Mucosa of rectum (tissue), 2 donors: ENCODE measurements around the gene CDH13.
A peak's percentile ranks its signal among the peaks of the same experiment; 100 is the strongest.

Experiments
- H3K27ac ChIP-seq, 2 donors: one replicate each; pipeline ENCODE4 v1.7.0; 2013; ENCODE audit warnings: inconsistent platforms in 2 of 2, low read depth in 2 of 2, low read length in 2 of 2
- H3K27me3 ChIP-seq, 2 donors: one replicate each; pipeline ENCODE4 v1.7.0; 2013; ENCODE audit warnings: low read length in 2 of 2; ENCODE audit not compliant: control insufficient read depth in 2 of 2, insufficient read depth in 2 of 2
- H3K36me3 ChIP-seq, 2 donors: one replicate each; pipeline ENCODE4 v1.7.0; 2013; ENCODE audit warnings: low read length in 2 of 2; ENCODE audit not compliant: control insufficient read depth in 2 of 2, insufficient read depth in 2 of 2
- H3K4me1 ChIP-seq, 2 donors: one replicate each; pipeline ENCODE4 v1.7.0; 2013; ENCODE audit warnings: low read length in 2 of 2, mild to moderate bottlenecking in 1 of 2; ENCODE audit not compliant: control insufficient read depth in 2 of 2, insufficient read depth in 2 of 2
- H3K4me3 ChIP-seq, 2 donors: one replicate each; pipeline ENCODE4 v1.7.0; 2013; ENCODE audit warnings: low read length in 2 of 2
- H3K9ac ChIP-seq, 2 donors: one replicate each; pipeline ENCODE4 v1.7.0; 2013; ENCODE audit warnings: low read length in 2 of 2, low read depth in 1 of 2, mild to moderate bottlenecking in 1 of 2
- H3K9me3 ChIP-seq, 2 donors: one replicate each; pipeline ENCODE4 v1.7.0; 2013; ENCODE audit warnings: low read length in 2 of 2; ENCODE audit not compliant: control insufficient read depth in 2 of 2
- donor health status: healthy.
- donor health status: Normal muscosa, but diverticular disease.

The CDH13 gene

DNA sequence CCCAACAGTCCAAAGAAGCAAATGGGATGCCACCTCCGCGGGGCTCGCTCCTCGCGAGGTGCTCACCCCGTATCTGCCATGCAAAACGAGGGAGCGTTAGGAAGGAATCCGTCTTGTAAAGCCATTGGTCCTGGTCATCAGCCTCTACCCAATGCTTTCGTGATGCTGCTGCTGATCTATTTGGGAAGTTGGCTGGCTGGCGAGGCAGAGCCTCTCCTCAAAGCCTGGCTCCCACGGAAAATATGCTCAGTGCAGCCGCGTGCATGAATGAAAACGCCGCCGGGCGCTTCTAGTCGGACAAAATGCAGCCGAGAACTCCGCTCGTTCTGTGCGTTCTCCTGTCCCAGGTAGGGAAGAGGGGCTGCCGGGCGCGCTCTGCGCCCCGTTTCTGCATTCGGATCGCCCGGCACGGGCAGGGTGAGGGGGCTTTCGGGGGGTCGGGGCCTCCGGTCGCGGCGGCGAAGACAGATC is at the start of gene CDH13:
CDH13 (plus strand) TSS at position 179 of the 471 bp plus-strand sequence.
- peaks cover 26 to 35% of the 10 kb centered on the region in 2 donors for H3K27me3 ChIP-seq
- peak within 1 kb of the TSS in 1 of 2 donors; percentile 42 for H3K9ac ChIP-seq
- H3K4me3 ChIP-seq, result peak within 1 kb of the TSS; percentile 52 to 53
- no peak within 1 kb of the TSS for H3K27ac ChIP-seq
- peaks cover 6 to 16% of the 10 kb centered on the region in 2 donors for H3K4me1 ChIP-seq
- no peaks in the 10 kb centered on the region for H3K9me3 ChIP-seq
- H3K36me3 ChIP-seq, result no peaks in the 10 kb centered on the region

- Histone ChIP-seq H3K27ac (no peak overlapping the region), H3K9me3 (no peaks in the 10 kb centered on the region), H3K36me3 (no peaks in the 10 kb centered on the region), H3K27me3 (no peaks in the 10 kb centered on the region), H3K9ac (no peak overlapping the region), H3K4me1 (peaks cover 7 to 10% of the 10 kb centered on the region in 2 donors), H3K4me3 (no peak overlapping the region)
Observed at GRCh38 chr16:82580298-82580890, 46.4 kb upstream of the CDH13 start.

- Histone ChIP-seq H3K9ac (no peak overlapping the region), H3K36me3 (no peaks in the 10 kb centered on the region), H3K4me3 (no peak overlapping the region), H3K27ac (no peak overlapping the region), H3K9me3 (no peaks in the 10 kb centered on the region), H3K4me1 (peaks cover 10 to 19% of the 10 kb centered on the region in 2 donors), H3K27me3 (no peaks in the 10 kb centered on the region)
Observed at GRCh38 chr16:82582975-82583374, 43.8 kb upstream of the CDH13 start.

- Histone ChIP-seq H3K4me3 (no peak overlapping the region), H3K9ac (no peak overlapping the region), H3K27ac (no peak overlapping the region), H3K27me3 (peaks cover 0 to 2% of the 10 kb centered on the region in 2 donors), H3K4me1 (peaks cover 10 to 19% of the 10 kb centered on the region in 2 donors), H3K9me3 (no peaks in the 10 kb centered on the region), H3K36me3 (no peaks in the 10 kb centered on the region)
Observed at GRCh38 chr16:82583422-82583821, 43.3 kb upstream of the CDH13 start.

- Histone ChIP-seq H3K36me3 (no peaks in the 10 kb centered on the region), H3K4me3 (no peak overlapping the region), H3K4me1 (peaks cover 6 to 16% of the 10 kb centered on the region in 2 donors), H3K9me3 (no peaks in the 10 kb centered on the region), H3K27me3 (peaks cover 0 to 2% of the 10 kb centered on the region in 2 donors), H3K27ac (no peak overlapping the region), H3K9ac (no peak overlapping the region)
Observed at GRCh38 chr16:82584553-82585152, 42.1 kb upstream of the CDH13 start.

DNA sequence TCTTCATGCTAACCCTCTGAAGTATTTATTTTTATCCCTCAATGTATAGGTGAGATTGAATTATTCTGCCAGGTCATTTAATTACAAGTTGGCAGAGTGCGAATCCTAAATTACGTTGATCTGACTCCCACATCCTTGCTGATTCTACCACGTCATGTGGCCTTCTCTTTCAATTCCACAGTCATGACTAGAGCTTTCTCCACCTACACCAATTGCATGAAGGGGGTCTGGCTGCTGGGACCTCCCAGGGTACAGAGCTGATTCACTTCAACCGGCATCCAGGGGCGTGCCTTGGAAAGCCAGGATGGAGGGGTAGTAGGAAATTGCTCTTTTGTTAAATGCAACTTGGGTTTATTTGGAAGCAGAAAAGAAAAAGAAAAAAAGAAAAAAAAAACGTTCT is 41.1 kb upstream of the CDH13 start:
- Histone ChIP-seq H3K9ac (no peak overlapping the region), H3K4me3 (no peak overlapping the region), H3K36me3 (no peaks in the 10 kb centered on the region), H3K27ac (no peak overlapping the region), H3K9me3 (no peaks in the 10 kb centered on the region), H3K27me3 (peaks cover 0 to 2% of the 10 kb centered on the region in 2 donors), H3K4me1 (peaks cover 3 to 9% of the 10 kb centered on the region in 2 donors)

DNA sequence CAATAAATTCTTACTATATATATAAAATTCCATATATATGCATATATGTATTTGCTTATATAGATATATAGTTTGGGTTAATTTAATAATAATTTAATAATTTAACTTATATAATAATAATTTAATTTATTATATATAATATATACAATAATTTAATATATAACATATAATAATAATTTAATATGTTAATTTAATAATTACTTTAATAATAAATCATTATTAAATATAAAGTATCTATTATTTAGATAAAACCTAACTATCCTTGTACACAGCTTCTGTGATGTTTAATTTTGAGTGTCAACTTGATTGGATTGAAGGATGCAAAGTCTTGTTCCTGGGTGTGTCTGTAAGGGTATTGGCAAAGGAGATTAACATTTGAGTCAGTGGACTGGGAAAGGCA is 40.6 kb upstream of the CDH13 start:
- H3K9ac ChIP-seq, result no peak overlapping the region
- peaks cover 0 to 2% of the 10 kb centered on the region in 2 donors for H3K27me3 ChIP-seq
- H3K4me1 ChIP-seq, result peaks cover 3 to 9% of the 10 kb centered on the region in 2 donors
- no peaks in the 10 kb centered on the region for H3K36me3 ChIP-seq
- H3K9me3 ChIP-seq, result no peaks in the 10 kb centered on the region
- H3K27ac ChIP-seq, result no peak overlapping the region
- no peak overlapping the region for H3K4me3 ChIP-seq

GRCh38 chr16:82587289-82587688 is 39.5 kb upstream of the CDH13 start:
- peaks cover 3 to 9% of the 10 kb centered on the region in 2 donors for H3K4me1 ChIP-seq
- no peak overlapping the region for H3K4me3 ChIP-seq
- no peak overlapping the region for H3K27ac ChIP-seq
- no peak overlapping the region for H3K9ac ChIP-seq
- peaks cover 0 to 2% of the 10 kb centered on the region in 2 donors for H3K27me3 ChIP-seq
- H3K9me3 ChIP-seq, result no peaks in the 10 kb centered on the region
- H3K36me3 ChIP-seq, result no peaks in the 10 kb centered on the region

GRCh38 chr16:82589407-82589806 is 37.4 kb upstream of the CDH13 start:
- Histone ChIP-seq H3K4me3 (no peak overlapping the region), H3K9me3 (no peaks in the 10 kb centered on the region), H3K9ac (no peak overlapping the region)

GRCh38 chr16:82594114-82594513 is 32.7 kb upstream of the CDH13 start:
- Histone ChIP-seq H3K9me3 (no peaks in the 10 kb centered on the region), H3K4me3 (no peak overlapping the region), H3K27me3 (peaks cover 0 to 5% of the 10 kb centered on the region in 2 donors), H3K4me1 (no peaks in the 10 kb centered on the region), H3K9ac (no peak overlapping the region), H3K36me3 (no peaks in the 10 kb centered on the region), H3K27ac (no peak overlapping the region)

More at GRCh38 chr16:82589407-82589806, 37.4 kb upstream of the CDH13 start:
- no peaks in the 10 kb centered on the region for H3K36me3 ChIP-seq
- H3K4me1 ChIP-seq, result peaks cover 3 to 9% of the 10 kb centered on the region in 2 donors
- H3K27me3 ChIP-seq, result peaks cover 2 to 5% of the 10 kb centered on the region in 2 donors
- no peak overlapping the region for H3K27ac ChIP-seq
